Activated gamma-delta T cell treated with Interleukin-2 at 50 U/mL for 16 hours (primary cell): ENCODE results near the gene HIPK2.

Source experiments
- DNase-seq: peaks from one replicate; pipeline ENCODE4 v3.0.0-alpha.2; 2020

Gene HIPK2

DNA sequence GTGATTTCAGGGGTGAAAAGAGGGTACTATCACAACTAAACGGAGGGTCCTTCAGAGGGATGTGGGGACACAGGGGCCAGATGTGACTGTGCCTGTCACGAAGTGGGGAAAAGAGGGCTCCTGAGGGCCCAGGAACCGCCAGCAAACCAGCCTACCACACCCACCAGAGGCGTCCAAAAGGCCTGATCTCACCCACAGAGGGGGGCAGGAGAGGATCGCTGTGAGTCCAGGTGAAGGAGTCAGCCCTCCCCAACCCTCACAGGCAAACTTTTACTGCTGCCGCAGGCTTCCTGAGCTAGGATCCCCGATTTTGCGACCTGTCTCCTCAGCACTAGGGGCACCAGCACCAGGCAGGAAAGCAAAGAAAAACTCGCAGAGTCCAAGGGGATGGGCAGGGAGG lies 64.7 kb downstream of the HIPK2 start:
- no peak for DNase-seq

DNA sequence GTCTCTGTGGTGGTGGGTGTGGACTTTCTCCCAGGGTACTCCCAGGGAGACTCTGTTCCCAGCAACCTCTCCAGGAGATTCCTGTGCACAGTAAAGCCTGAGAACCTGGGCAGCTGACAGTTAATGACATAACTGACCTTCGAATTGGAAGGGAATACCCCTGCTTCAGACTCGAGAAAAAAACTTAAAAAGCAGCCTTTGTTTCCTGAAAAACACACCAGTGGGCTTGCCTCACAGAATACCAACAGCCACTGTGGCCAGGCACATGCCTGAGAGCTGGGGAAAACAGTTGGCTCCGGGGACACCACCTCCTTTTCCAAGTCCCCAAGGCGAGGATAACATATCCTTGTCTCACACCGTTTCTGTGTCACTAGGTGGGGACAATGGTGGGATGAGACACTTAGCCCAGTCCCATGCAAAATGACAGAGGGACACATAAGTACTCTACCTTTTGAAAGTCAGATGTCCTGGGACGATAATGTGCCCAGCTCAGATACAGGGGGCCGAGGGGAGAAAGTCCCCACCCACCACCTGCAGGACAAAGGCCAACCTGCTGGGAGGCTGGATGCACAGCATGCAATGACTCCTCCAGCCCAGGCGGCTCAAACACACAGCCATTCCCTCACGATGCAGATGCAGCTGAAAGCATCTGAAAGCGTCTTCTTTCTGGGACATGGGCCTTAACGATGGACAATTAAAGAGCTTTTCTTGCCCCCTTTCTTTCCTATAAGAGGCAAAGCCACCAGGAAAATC lies 65.6 kb downstream of the HIPK2 start:
- DNase-seq = no peak

DNA sequence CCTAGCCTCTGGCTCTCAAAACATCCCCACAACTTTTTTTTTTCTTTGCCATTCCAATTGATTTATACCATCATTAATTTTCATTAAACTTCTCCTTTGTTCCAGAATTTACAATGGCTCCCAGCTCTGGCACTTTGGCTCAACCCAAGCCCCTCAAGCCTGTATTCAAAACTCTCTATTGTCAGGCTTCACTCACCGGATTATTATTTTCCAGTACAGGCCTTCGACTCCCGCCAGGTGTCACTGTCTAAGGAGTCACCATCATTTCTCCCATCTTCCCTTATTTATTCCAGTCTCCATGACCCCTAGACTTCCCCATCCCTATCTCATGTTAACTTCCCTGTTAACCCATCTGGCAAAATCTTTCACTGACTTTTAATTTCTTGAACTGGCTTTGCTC lies 67.8 kb downstream of the HIPK2 start:
- DNase-seq = no peak

DNA sequence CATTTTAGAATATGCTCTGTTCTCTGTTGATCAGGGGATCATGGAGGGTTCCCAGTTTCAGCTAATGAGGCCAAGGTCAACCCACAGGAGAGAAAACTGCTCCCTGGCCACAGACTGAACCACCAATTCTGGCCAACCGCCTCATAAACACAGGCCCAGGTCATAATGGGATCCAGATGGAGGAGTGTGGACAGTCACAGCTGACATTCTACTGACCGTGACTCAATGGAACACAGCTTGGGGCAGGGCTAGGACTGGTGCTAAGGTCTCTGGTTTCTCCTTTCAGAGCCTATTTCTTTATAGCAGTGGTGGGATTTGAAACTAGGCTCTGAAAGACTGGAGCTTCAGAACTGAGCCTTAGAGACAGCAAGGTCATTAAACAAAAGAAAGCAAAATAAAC lies 68.3 kb downstream of the HIPK2 start:
- DNase-seq = no peak

DNA sequence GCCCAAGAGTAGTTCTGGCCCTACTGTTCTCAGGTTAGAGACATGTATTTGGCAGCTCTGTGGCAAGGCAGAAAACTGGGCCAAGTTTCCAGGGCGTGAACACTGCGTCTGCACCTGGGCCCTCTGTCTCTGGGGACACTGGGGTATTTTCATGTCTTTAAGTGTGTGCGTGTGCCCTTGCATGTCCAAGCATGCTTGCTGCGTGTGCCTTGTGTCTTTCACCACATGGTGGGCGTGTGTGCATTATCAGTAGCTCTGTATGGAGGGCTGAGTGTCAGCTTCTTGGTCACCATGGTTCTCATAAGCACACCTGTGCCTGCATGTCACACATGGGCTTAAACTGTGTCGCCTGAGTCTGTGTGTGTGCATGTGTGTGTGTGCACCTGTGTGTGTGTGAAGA lies 69.3 kb downstream of the HIPK2 start:
- no peak for DNase-seq

DNA sequence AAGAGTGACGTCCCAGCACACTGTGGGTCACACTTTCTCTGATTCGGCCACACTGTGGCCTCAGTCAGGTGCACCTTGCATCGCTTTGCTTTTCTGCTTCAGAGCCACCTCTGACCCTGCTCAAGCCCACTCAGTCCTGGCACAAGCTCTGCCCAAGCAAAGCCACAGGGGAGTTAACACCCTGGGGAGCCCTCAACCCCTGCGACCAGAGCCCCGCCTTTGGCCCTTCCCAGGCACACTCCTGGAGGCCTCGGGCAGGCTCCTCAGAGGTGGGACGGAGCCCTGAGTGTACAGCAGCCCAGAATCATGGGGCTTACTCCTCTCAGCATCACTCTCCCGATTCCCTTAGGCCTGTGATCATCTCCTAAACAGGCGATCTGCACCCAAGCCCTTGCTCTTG lies 71.0 kb downstream of the HIPK2 start:
- no peak for DNase-seq

DNA sequence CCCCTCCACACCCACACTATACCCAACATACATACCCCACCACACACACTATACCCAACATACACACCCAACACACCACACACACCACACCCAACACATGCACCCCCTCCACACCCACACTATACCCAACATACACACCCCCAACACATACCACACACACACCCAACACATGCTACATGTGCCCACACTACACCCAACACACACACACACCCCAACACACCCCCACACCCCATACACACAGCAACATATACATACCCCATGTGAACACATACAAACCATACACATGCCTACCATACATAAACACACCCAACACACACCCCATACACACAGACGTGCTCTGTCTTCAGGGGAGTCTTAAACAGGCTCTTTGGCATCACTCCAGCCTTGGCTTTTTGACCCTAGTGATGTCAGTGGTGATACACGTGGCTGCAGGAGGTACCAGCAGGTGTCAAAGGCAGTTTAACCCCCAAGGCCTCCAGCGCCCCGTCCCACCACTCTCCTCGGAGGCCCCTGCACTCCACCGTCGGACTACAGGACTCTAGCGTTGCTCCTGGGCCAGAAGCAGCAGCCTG lies 73.4 kb downstream of the HIPK2 start:
- DNase-seq = no peak

DNA sequence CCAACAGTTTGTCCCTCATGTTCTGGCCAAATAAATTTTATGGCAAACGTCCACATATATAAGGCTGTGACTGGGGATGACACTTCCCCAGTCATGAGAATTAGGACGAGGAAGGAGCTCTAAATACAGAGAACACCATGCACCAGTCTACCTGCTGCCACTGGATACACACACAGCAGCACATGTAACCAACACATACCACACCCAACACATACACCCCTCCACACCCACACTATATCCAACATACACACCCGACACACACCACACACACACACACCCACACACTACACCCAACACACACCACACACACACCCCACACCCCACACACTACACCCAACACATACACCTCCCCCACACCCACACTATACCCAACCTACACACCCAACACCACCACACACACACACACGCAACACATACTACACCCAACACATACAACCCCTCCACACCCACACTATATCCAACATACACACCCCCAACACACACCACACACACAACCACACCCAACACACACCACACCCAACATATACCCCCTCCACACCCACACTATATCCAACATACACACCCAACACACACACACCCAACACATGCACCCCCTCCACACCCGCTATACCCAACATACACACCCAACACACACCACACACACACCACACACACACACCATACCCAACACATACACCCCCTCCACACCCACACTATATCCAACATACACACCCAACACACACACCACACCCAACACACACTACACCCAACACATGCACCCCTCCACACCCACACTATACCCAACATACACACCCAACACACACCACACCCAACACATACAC lies 74.1 kb downstream of the HIPK2 start:
- no peak for DNase-seq

DNA sequence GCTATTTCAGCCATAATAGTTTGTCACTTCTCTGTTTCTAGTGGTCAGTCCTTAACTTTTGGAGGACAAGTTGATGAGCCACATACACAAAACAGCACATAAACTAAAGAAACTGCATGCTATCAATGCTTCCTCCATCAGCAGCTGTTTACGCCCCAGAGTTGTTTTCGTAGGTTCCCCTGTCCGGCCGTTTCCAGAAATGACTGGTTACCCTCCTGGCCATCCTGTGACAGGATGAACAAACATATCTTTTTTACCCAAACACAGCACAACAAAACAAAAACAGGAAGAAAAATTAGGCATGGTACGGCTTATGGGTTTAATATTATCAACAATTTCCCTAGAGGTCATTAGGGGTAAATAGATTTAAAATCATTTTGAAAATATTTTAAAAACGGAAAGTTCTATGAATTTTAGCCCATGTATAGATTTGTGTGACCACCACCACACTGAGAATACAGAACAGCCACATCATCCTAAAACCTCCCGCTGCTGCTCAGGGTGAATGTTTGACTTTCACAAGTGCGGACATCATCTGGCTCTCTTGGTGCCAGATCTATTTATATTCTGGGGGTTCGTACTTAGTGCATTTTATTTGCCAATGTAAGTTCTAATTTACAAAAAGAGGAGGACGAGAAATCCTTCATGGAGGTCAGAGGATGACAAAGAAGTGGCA lies 74.8 kb downstream of the HIPK2 start:
- DNase-seq = no peak

DNA sequence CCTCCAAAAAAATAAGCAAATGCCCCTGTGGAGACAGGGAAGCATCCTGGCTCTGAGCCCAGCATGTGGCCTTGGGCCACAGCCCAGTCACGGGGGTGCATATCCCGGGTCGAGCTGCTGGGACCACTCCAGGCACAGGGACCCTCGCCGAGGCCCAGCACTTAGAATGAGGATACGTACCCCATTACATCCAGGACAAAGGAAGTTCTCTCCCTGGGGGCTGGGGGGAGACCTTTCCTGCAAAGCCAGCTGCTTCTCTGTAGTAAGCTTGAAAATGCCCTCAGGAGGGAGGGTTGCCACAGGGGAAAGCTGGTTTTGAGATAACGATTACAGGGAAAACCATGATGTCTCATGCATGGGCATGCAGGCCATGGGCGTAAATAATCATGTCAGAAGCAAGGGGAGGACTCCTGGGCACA lies 75.5 kb downstream of the HIPK2 start:
- no peak for DNase-seq

DNA sequence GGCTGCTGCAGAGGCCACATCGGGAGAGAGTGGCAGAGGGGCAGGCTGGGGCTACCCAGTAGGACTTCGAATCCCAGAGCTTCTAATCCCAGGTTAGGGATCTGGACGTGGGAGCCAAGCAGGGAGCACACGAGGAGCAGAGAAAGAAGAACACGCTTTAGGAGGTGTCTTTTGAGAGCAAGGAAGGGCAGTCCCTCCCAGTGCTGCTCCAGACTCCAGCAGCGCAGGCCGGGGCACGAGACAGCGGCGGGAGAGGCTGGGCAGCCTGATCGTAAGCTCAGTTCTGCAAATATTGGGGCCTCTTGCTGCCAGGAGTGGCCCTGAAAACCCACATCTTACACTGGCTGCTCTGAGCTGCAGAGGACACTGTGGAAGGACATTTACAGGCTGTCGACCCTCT lies 75.9 kb downstream of the HIPK2 start:
- DNase-seq = no peak

DNA sequence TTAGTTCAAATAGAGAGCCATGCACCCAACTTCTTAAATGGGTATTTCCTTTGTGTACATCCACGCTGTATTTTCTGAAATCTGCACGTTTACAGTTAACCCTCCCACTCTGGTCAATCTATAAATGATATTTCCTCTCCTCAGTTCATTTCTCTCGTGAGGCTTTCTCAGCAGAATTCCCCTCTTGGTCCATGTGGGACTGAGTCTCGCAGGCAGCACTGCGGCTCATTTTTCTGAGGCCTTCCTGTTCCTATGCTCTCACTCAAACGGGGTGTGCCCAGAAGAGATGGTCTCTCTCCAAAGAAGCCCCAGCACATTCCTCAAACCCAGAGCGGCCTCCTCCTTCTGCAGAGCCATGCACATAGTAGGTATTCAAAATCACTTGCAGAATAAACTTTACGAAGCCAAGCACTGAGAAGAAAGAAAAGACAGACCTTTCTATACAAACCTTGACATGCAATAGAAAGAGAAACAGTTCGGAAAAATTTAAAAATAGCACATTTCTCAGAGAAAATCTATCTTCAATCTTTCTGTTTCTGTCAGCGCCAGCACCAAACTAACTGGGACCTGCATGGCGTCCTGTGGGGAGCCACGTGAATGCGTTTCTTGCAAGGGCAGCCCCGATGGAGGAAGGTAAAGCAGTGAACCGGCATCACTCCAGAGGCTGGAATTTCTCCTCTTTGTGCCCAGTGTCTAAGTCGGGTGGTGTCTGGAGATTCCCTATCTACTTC lies 77.1 kb downstream of the HIPK2 start:
- DNase-seq = no peak

DNA sequence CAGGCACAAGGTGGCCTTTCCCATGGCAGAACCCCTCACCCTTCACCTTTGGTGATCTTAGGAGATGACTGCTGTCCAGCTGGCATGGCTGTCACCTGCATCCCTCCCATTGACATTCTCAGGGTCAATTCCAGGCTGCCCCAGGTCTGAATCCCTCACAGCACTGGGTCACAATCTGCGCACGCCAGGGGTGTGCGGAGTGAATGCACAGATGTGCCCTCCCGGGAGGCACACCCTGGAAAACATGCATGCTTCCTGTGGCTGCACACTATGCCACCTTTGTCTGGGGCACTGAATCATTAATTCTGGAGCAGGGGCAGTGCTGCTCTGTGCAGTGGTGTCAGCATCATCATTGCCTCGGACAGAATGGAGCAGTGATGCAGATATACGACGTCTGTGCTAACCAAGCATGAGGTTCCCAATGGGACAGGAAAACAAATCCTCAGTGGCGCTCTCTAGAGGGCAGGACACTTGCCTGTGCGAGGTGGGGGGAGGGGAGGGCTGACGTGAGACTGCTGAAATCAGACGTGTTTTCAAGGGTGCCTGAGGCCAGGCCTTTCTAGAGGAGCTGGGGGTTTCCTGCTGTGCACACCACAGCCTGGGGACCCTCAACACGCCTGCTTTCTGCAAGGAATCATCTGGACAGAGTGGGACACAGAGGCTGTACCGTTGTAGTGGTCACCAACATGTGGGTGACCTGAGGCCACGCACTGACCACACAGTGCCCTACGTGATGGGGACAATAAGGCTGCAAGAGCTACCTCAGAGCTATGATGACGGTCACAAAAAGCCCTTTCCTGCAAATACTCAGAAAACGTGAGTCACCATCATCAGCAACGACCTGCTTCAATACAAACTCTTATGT lies 77.9 kb downstream of the HIPK2 start:
- no peak for DNase-seq

DNA sequence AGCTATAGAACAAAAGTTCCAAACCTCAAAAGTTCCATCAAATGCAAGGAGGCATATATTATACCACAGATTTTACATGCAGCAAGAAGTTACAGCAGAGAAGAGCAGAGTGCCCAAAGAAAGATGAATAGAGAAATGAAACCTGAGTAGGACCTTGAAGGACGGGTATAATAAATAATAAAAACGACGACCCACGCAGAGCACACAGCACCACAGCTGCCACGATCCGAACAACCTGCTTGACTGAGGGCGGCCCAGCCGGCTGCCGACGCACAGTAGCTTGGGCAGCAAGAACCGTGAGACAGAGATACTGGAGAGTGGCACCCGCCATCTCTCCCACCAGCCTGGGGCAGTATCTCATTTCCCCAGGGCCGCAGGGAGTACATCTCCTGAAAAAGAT lies 79.0 kb downstream of the HIPK2 start:
- no peak for DNase-seq

DNA sequence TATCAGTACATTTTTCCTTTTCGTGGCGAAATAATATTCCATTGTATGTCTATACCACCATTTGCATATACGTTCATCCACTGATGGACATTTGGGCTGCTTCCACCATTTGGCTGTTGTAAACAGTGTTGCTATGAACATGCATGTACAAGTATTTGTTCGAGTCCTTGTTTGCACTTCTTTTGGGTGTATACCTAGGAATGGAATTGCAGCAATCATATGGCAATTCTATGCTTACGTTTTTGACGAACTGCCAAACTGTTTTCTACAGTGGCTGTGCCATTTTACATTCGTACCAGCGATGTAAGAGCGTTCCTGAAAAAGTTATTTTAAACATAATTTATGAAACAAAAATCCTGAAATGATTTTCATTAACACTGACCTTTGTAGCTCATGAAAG lies 79.5 kb downstream of the HIPK2 start:
- DNase-seq = no peak

DNA sequence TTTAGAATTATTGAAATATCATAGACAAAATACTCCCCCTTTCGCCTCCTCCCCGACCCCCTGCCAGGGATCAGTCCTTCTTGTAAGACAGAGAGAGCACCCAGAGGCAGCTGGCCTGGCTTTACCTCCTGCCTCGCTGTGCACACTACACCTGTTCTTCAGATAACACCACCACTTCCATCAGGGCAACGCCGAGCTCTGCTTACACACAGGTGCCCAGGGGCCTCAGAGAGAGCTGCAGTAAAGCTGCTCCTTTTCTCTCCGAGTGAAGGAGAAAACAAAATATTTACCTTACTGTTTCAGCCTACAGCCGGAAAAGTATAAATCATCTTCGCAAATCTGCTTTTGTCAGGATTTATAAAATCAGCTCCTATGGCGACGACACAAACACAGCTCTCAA lies 80.7 kb downstream of the HIPK2 start:
- DNase-seq = no peak

DNA sequence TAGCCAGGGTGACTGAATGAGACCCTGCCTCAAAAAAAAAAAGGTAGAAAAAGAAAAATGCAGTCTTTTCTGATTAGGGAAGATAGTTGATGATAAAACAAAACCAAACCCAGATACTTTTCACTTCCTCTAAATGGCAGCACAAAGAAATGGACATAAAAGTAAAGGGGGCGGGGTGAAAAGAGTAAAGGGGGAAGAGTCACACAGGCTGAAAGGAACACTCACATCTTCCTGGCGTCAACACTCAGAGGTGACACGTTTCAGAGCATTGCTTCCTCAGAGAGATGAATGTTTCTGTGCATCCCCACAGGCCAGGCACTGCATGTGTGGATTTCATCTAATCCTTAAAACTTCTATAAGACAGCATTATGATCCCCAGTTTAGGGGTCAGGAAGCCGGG lies 81.2 kb downstream of the HIPK2 start:
- DNase-seq = no peak

DNA sequence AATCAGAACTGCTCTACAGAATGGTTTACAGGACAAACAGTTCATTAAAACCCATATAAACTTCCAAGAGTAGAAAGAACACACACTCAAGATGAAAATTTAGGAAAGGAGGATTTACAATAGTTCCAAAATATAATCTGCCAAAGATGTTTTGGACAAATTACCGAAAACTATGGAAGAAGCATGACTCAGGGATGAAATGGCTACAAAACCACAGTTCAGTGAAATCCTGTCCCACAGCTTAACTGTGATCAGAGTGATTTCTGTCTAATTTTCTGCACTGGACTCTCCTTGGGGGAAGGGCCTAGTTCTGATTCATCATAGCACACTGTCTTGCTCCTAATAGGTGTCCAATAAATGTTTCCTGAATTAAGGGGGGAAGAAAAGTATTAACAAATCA lies 82.2 kb downstream of the HIPK2 start:
- DNase-seq = no peak

DNA sequence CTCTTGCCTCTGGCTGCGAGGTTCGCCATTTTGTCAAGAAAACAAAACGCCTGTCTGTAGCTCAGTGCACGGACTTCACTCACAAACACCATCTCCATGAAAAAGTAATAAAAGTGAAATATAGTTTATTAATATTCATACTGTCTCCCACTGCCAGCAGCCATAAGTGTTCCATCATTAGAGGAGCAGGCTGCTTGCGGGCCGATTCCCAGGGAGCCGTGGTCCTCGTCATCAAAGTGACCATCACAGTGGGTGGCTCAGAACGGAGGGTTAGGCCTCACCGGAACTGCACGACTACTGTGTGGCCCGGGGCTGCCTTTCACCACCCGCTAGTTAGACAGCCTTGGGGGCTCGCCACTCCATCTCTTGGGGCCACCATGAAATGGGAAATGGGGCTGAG lies 82.7 kb downstream of the HIPK2 start:
- no peak for DNase-seq

DNA sequence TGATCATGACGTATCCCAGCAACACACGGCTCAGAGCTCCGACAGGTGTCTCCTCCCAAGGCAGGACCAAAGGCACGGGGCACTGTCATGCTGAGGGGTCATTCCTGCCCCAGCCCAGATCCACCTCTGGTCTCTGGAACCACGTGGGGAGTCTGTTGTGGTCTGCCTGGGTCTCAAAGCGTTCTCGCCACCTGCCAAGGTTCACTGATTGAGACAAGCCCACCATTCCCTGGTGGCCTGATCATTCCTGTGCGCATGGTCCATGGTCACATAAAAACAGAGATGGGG lies 83.5 kb downstream of the HIPK2 start:
- no peak for DNase-seq

DNA sequence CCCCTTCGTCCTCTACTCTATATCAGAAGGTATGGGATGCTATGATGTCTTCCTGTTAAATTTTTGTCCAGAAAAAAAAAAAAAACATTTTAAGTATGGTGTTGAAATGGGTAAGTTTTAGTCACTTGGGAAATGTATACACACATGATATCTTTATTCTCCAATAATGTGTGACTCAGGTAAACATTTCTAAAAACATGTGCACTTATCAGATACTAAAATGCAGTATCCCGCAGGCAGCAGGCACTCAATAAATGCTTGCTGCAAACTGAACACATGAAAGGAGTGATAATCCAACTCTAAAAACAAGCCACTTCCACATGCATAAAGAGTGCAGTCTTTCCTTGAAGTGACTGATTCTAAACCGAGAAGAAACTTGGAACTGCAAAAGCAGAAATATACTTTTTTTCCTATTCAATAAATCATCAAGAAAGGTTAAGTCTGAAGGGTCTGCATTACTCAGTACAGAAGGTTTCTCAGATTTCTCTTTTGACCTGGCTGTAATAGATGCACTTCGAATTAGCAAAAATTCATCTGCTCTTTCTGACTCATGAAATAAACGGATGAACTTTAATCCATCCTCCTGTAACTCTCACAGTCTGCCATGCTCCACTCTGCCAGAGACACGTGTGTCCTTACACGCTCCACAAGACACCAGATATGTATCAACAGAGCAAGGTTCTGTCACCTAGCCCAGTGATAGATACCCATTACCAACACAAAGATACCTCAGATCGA lies 84.0 kb downstream of the HIPK2 start:
- no peak for DNase-seq
